Gastrocnemius medialis (tissue), 4 donors: Measurements from ENCODE around the gene DPH7. TPM values are rescaled to one million over a fixed set of nuclear protein-coding genes. Genes with fewer than 3 reads are reported as not detected.

Experiments used
- ATAC-seq, 2 donors: fragments of 150-250 bp; one replicate each; pipeline ENCODE4 v1.9.1; 2016
- DNase-seq, 2 donors: peaks; one replicate each; pipeline ENCODE4 v3.0.0-alpha.2; 2019
- H3K27ac ChIP-seq, 4 donors: fragments of 200-600 bp; sonication (generic); 1 replicate in 1 of 4; 2 replicates in 3 of 4; pipeline ENCODE4 v1.5.1; 2016 to 2018; ENCODE audit warnings: mild to moderate bottlenecking in 2 of 4, moderate library complexity in 1 of 4
- H3K27me3 ChIP-seq, 3 donors: fragments of 200-600 bp; sonication (generic) in 2 of 3; 1 replicate in 1 of 3; 2 replicates in 2 of 3; pipeline versions ENCODE4 v1.5.1 to v1.6.0; 2016 to 2019; ENCODE audit warnings: mild to moderate bottlenecking in 1 of 3, moderate library complexity in 1 of 3
- H3K36me3 ChIP-seq, 2 donors: fragments of 200-600 bp; sonication (generic) in 1 of 2; one replicate each; pipeline ENCODE4 v1.5.1; 2017 to 2018
- H3K4me1 ChIP-seq, 2 donors: fragments of 200-600 bp; sonication (generic) in 1 of 2; one replicate each; pipeline ENCODE4 v1.5.1; 2016 to 2017; ENCODE audit warnings: mild to moderate bottlenecking in 2 of 2
- H3K4me3 ChIP-seq, 4 donors: fragments of 200-600 bp; sonication (generic) in 3 of 4; 1 replicate in 1 of 4; 2 replicates in 3 of 4; pipeline ENCODE4 v1.5.1; 2016 to 2019; ENCODE audit warnings: mild to moderate bottlenecking in 2 of 4
- H3K9me3 ChIP-seq, 3 donors: fragments of 200-600 bp; sonication (generic) in 2 of 3; 1 replicate in 1 of 3; 2 replicates in 2 of 3; pipeline ENCODE4 v1.5.1; 2016 to 2019
- POLR2A ChIP-seq, 2 donors: fragments of 450-650 bp; IDR thresholded peaks; one replicate each; pipeline ENCODE4 v1.6.1; 2017; ENCODE audit warnings: antibody characterized with exemption in 2 of 2, mild to moderate bottlenecking in 2 of 2, moderate library complexity in 2 of 2
- in situ Hi-C, 4 donors: fragments of 200-750 bp; cut with MboI; loops; one replicate each; pipeline versions ENCODE4 v1.15.0 to v1.8.0; 2017; ENCODE audit warnings: low sequenced_read_pairs in 4 of 4
- intact Hi-C: fragments of 100-400 bp; cut with DNase I; formaldehyde crosslinking; loops from one replicate; pipeline ENCODE4 v1.15.1; 2023; ENCODE audit warnings: low total_unique reads
- total RNA-seq, 4 donors: library from RNA; depleted of rRNA; stranded (reverse); fragments of >200 nt; gene quantifications; one replicate each; pipeline versions ENCODE4 v1.1.0 to v1.2.3, GENCODE V29; 2016
- TF ChIP-seq, protein P1 (sequence below), 5 experiments: fragments of 450-650 bp in 3 of 5; fragments of 200-600 bp in 2 of 5; sonication (generic) in 2 of 5; IDR thresholded peaks in 4 of 5; conservative IDR thresholded peaks in 1 of 5; 1 replicate in 4 of 5; 2 replicates in 1 of 5; pipeline ENCODE4 v1.5.1; 2016 to 2019; ENCODE audit warnings: antibody characterized with exemption in 5 of 5, mild to moderate bottlenecking in 3 of 5, moderate library complexity in 3 of 5

Gene DPH7
- total RNA-seq, 4 donors from 2014 or later = 10.0 to 25.2 (median 13.6) TPM

GRCh38 chr9:137606734-137607138, 28.0 kb upstream of the DPH7 start:
- H3K27me3 ChIP-seq = no peaks in the 10 kb centered on the region
- TF ChIP-seq POLR2A (IDR thresholded peaks at IDR 0.05) = no peak
- TF ChIP-seq, protein P1, sequence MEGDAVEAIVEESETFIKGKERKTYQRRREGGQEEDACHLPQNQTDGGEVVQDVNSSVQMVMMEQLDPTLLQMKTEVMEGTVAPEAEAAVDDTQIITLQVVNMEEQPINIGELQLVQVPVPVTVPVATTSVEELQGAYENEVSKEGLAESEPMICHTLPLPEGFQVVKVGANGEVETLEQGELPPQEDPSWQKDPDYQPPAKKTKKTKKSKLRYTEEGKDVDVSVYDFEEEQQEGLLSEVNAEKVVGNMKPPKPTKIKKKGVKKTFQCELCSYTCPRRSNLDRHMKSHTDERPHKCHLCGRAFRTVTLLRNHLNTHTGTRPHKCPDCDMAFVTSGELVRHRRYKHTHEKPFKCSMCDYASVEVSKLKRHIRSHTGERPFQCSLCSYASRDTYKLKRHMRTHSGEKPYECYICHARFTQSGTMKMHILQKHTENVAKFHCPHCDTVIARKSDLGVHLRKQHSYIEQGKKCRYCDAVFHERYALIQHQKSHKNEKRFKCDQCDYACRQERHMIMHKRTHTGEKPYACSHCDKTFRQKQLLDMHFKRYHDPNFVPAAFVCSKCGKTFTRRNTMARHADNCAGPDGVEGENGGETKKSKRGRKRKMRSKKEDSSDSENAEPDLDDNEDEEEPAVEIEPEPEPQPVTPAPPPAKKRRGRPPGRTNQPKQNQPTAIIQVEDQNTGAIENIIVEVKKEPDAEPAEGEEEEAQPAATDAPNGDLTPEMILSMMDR (IDR thresholded peaks at IDR 0.05 in 4 of 5, conservative IDR thresholded peaks at IDR 0.05 in 1 of 5) = no peak
- ATAC-seq = no peak
- H3K4me1 ChIP-seq = peaks cover 19 to 25% of the 10 kb centered on the region in 2 donors
- H3K36me3 ChIP-seq = no peaks in the 10 kb centered on the region
- H3K27ac ChIP-seq = peak overlapping the region; percentile 70 to 95 (median 90)
- no peak for DNase-seq
- H3K4me3 ChIP-seq = peak overlapping the region; percentile 60 to 92 (median 68)
- no peaks in the 10 kb centered on the region for H3K9me3 ChIP-seq
- in situ Hi-C loops = no loop called here
- intact Hi-C loops = no loop called here

- no peak for TF ChIP-seq POLR2A (IDR thresholded peaks at IDR 0.05)
- TF ChIP-seq, protein P1 (IDR thresholded peaks at IDR 0.05 in 4 of 5, conservative IDR thresholded peaks at IDR 0.05 in 1 of 5) = no peak
- H3K36me3 ChIP-seq = no peaks in the 10 kb centered on the region
- intact Hi-C loops (no loop called here), in situ Hi-C loops (no loop called here)
- no peaks in the 10 kb centered on the region for H3K9me3 ChIP-seq
- peaks cover 15 to 22% of the 10 kb centered on the region in 2 donors for H3K4me1 ChIP-seq
- no peaks in the 10 kb centered on the region for H3K27me3 ChIP-seq
- peak overlapping the region; percentile 60 to 92 (median 68) for H3K4me3 ChIP-seq
- DNase-seq = peak in 1 of 2 donors; percentile 62
- peak overlapping the region; percentile 70 to 95 (median 90) for H3K27ac ChIP-seq
- ATAC-seq = peak; percentile 10 to 30
These were observed 27.4 kb upstream of the DPH7 start for GRCh38 chr9:137606005-137606621.

DNA sequence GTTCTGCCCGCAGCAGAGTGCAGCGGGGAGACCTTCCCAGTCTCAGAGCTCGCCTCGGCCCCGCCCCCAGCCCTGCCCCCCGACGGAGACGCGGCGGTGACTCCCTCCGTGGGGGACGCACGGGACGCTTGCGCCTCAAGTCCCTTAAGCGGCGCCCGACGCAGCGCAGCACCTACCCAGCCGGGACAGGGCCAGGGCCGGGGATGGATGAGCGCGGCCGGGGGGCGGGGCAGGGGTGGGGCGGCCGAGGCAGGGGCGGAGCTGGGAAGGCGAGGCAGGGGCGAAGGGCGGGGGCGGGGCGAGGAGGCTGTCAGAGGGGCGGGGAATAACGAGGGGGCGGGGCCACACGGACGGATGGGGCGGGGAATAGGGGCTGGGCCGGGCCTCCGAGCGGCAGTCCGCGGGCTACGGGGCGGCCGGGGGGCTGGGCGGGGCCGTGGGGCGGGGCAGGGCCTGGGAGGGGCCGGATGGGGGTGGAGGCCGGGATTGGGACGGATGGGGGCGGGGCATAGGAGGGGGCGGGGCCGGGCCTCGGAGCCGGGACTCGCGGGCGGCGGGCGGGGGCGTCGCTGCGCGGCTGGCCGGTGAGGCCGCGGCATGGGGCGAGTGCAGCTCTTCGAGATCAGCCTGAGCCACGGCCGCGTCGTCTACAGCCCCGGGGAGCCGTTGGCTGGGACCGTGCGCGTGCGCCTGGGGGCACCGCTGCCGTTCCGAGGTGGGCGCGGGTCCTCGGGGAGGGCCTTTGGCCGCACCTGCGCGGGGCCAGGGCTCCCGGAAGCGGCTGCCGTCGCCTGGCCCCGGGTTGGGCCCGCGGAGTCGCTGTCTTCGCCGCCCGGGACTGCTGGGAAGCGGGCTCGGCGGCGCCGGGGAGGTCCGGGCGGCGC, 26.6 kb upstream of the DPH7 start, which contains the start of gene ARRDC1:
Gene ARRDC1 (plus strand): TSS at position 566 of the 884 bp plus-strand sequence. CDS start 32 bp downstream, at position 598.
- TF ChIP-seq POLR2A (IDR thresholded peaks at IDR 0.05) = peak; percentile 70 to 74
- TF ChIP-seq, protein P1 (IDR thresholded peaks at IDR 0.05 in 4 of 5, conservative IDR thresholded peaks at IDR 0.05 in 1 of 5) = no peak
- ATAC-seq (peak; percentile 75 to 76), DNase-seq (peak; percentile 88 to 93)
- H3K4me1 ChIP-seq = peaks cover 15 to 22% of the 10 kb centered on the region in 2 donors
- peak within 1 kb of the TSS; percentile 68 to 92 (median 72) for H3K4me3 ChIP-seq
- intact Hi-C loops (loop anchor here (1.0 kb wide), 4 partner anchors 13 to 54 kb away; partner anchors contain the start of genes DPH7, MRPL41 and ZMYND19), in situ Hi-C loops (no loop called here)
- peak within 1 kb of the TSS; percentile 70 to 95 (median 90) for H3K27ac ChIP-seq
- H3K36me3 ChIP-seq = no peaks in the 10 kb centered on the region
- no peaks in the 10 kb centered on the region for H3K9me3 ChIP-seq
- H3K27me3 ChIP-seq = no peaks in the 10 kb centered on the region

- Histone ChIP-seq H3K36me3 (no peaks in the 10 kb centered on the region), H3K4me1 (peaks cover 15 to 22% of the 10 kb centered on the region in 2 donors), H3K27ac (peak overlapping the region; percentile 69 to 80 (median 75)), H3K27me3 (no peaks in the 10 kb centered on the region), H3K9me3 (no peaks in the 10 kb centered on the region), H3K4me3 (peak overlapping the region; percentile 53 to 70 (median 68))
- no peak for ATAC-seq
- DNase-seq = no peak
- intact Hi-C loops = loop anchor here (1.0 kb wide), 4 partner anchors 14 to 53 kb away; partner anchors contain the start of genes DPH7, MRPL41 and ZMYND19
- TF ChIP-seq POLR2A (IDR thresholded peaks at IDR 0.05) = no peak
- TF ChIP-seq, protein P1 (IDR thresholded peaks at IDR 0.05 in 4 of 5, conservative IDR thresholded peaks at IDR 0.05 in 1 of 5) = no peak
- in situ Hi-C loops = no loop called here
These were observed 25.8 kb upstream of the DPH7 start for GRCh38 chr9:137604345-137605086.
